Common myeloid progenitor, CD34-positive (primary cell): ENCODE measurements around the gene TTC7B.

Experiments used
- CTCF ChIA-PET: fragments of 350-600 bp; sonication (Branson Sonifier 250); formaldehyde crosslinking; loops from one replicate; lab custom pipeline; 2021; ENCODE audit warnings: antibody characterized with exemption; lab: Charles Lee
- POLR2A ChIA-PET: fragments of 350-600 bp; sonication (Branson Sonifier 250); formaldehyde crosslinking; loops from one replicate; lab custom pipeline; 2021; ENCODE audit warnings: antibody characterized with exemption; lab: Charles Lee
- DNase-seq, 3 donors: peaks; one replicate each; pipeline versions ENCODE4 v3.0.0 to v3.0.0-alpha.2; 2013
- H3K27ac ChIP-seq, 2 experiments: 1 replicate in 1 of 2; 2 replicates in 1 of 2; pipeline ENCODE4 v1.7.0; 2013; ENCODE audit warnings: inconsistent platforms in 2 of 2, low read length in 2 of 2, mild to moderate bottlenecking in 2 of 2, low read depth in 1 of 2, moderate library complexity in 1 of 2; ENCODE audit not compliant: severe bottlenecking in 2 of 2, insufficient read depth in 1 of 2, poor library complexity in 1 of 2
- H3K27me3 ChIP-seq, 5 experiments: replicated peaks in 2 of 5; 1 replicate in 3 of 5; 2 replicates in 2 of 5; pipeline versions ENCODE4 v1.6.1 to v1.7.0; 2013; ENCODE audit warnings: low read length in 4 of 5, mild to moderate bottlenecking in 2 of 5, moderate library complexity in 2 of 5, inconsistent platforms in 1 of 5; ENCODE audit not compliant: insufficient read depth in 5 of 5, control insufficient read depth in 4 of 5
- H3K36me3 ChIP-seq, 4 experiments: 1 replicate in 2 of 4; 2 replicates in 2 of 4; pipeline versions ENCODE4 v1.6.1 to v1.7.0; 2013; ENCODE audit warnings: low read length in 3 of 4, control low read depth in 1 of 4, mild to moderate bottlenecking in 1 of 4; ENCODE audit not compliant: control insufficient read depth in 4 of 4, insufficient read depth in 4 of 4
- H3K4me1 ChIP-seq, 4 experiments: 1 replicate in 3 of 4; 2 replicates in 1 of 4; pipeline versions ENCODE4 v1.6.1 to v1.7.1; 2013; ENCODE audit warnings: low read length in 3 of 4, mild to moderate bottlenecking in 3 of 4, control low read depth in 1 of 4, inconsistent platforms in 1 of 4, moderate library complexity in 1 of 4; ENCODE audit not compliant: control insufficient read depth in 4 of 4, insufficient read depth in 4 of 4; ENCODE audit errors: control extremely low read depth in 1 of 4
- H3K4me3 ChIP-seq, 7 experiments: 1 replicate in 4 of 7; 2 replicates in 3 of 7; pipeline versions ENCODE4 v1.5.1 to v1.7.0; 2013; ENCODE audit warnings: mild to moderate bottlenecking in 7 of 7, low read length in 6 of 7, moderate library complexity in 6 of 7, inconsistent platforms in 2 of 7, low read depth in 2 of 7, control low read depth in 1 of 7; ENCODE audit not compliant: insufficient read depth in 4 of 7, control insufficient read depth in 1 of 7; ENCODE audit errors: extremely low read depth in 1 of 7
- H3K9me3 ChIP-seq, 5 experiments: 1 replicate in 4 of 5; 2 replicates in 1 of 5; pipeline versions ENCODE4 v1.6.1 to v1.7.1; 2013; ENCODE audit warnings: low read length in 4 of 5, mild to moderate bottlenecking in 2 of 5, inconsistent platforms in 1 of 5, low read depth in 1 of 5, moderate library complexity in 1 of 5; ENCODE audit not compliant: control insufficient read depth in 4 of 5, insufficient read depth in 2 of 5; ENCODE audit errors: control extremely low read depth in 1 of 5
- WGBS: methylation state at CpG from one replicate; pipeline ENCODE4 v1.1.5; 2013; ENCODE audit not compliant: insufficient coverage; 5-methylcytosine and 5-hydroxymethylcytosine counted together

TTC7B gene

GRCh38 chr14:90571149-90571947, 244.9 kb downstream of the TTC7B start:
- no peak overlapping the region for H3K4me3 ChIP-seq
- H3K4me1 ChIP-seq: peaks cover 0 to 6% (median 0%) of the 10 kb centered on the region in 4 experiments
- ChIA-PET POLR2A (no interaction called here), CTCF (no interaction called here)
- WGBS: over 99% methylated on average over 10 of the region's 13 CpGs
- H3K9me3 ChIP-seq: no peaks in the 10 kb centered on the region
- no peak overlapping the region for H3K27ac ChIP-seq
- DNase-seq: no peak
- H3K27me3 ChIP-seq: no peaks in the 10 kb centered on the region
- peaks cover 5 to 17% (median 9%) of the 10 kb centered on the region in 4 experiments for H3K36me3 ChIP-seq

GRCh38 chr14:90570461-90570860, 245.8 kb downstream of the TTC7B start:
- ChIA-PET CTCF (no interaction called here), POLR2A (no interaction called here)
- Histone ChIP-seq H3K27me3 (no peaks in the 10 kb centered on the region), H3K4me3 (no peak overlapping the region), H3K36me3 (peaks cover 5 to 17% (median 9%) of the 10 kb centered on the region in 4 experiments), H3K4me1 (peaks cover 0 to 6% (median 0%) of the 10 kb centered on the region in 4 experiments), H3K9me3 (no peaks in the 10 kb centered on the region), H3K27ac (no peak overlapping the region)
- no peak for DNase-seq
- 97% methylated on average over 17 of the region's 17 CpGs for WGBS

- WGBS: 99% methylated on average over 9 of the region's 9 CpGs
- Histone ChIP-seq H3K4me3 (no peak overlapping the region), H3K27ac (no peak overlapping the region), H3K9me3 (no peaks in the 10 kb centered on the region), H3K4me1 (peaks cover 0 to 6% (median 0%) of the 10 kb centered on the region in 4 experiments), H3K36me3 (peaks cover 5 to 17% (median 9%) of the 10 kb centered on the region in 4 experiments), H3K27me3 (no peaks in the 10 kb centered on the region)
- POLR2A ChIA-PET: no interaction called here
- DNase-seq: no peak
- CTCF ChIA-PET: no interaction called here
These were observed 246.4 kb downstream of the TTC7B start for GRCh38 chr14:90569606-90570387.

GRCh38 chr14:90569201-90569600, 247.0 kb downstream of the TTC7B start:
- Histone ChIP-seq H3K27me3 (no peaks in the 10 kb centered on the region), H3K36me3 (peaks cover 5 to 17% (median 9%) of the 10 kb centered on the region in 4 experiments), H3K27ac (no peak overlapping the region), H3K4me1 (peaks cover 0 to 2% (median 0%) of the 10 kb centered on the region in 4 experiments), H3K9me3 (no peaks in the 10 kb centered on the region), H3K4me3 (no peak overlapping the region)
- WGBS: 89% methylated on average over 5 of the region's 5 CpGs
- no peak for DNase-seq
- ChIA-PET CTCF (no interaction called here), POLR2A (no interaction called here)

- H3K27ac ChIP-seq: no peak overlapping the region
- peaks cover 5 to 17% (median 9%) of the 10 kb centered on the region in 4 experiments for H3K36me3 ChIP-seq
- no peak overlapping the region for H3K4me3 ChIP-seq
- H3K27me3 ChIP-seq: no peaks in the 10 kb centered on the region
- WGBS: 100% methylated on average over 3 of the region's 3 CpGs
- no peak for DNase-seq
- ChIA-PET POLR2A (no interaction called here), CTCF (no interaction called here)
- no peaks in the 10 kb centered on the region for H3K4me1 ChIP-seq
- no peaks in the 10 kb centered on the region for H3K9me3 ChIP-seq
These were observed 247.8 kb downstream of the TTC7B start for GRCh38 chr14:90568405-90568804.

- Histone ChIP-seq H3K27me3 (no peaks in the 10 kb centered on the region), H3K4me1 (no peaks in the 10 kb centered on the region), H3K9me3 (no peaks in the 10 kb centered on the region), H3K4me3 (no peak overlapping the region), H3K27ac (no peak overlapping the region), H3K36me3 (peaks cover 5 to 17% (median 9%) of the 10 kb centered on the region in 4 experiments)
- CTCF ChIA-PET: no interaction called here
- 100% methylated on average over 3 of the region's 7 CpGs for WGBS
- POLR2A ChIA-PET: no interaction called here
- no peak for DNase-seq
These were observed 248.2 kb downstream of the TTC7B start for GRCh38 chr14:90567991-90568390.

GRCh38 chr14:90567191-90567590, 249.0 kb downstream of the TTC7B start:
- WGBS: 97% methylated on average over 11 of the region's 11 CpGs
- CTCF ChIA-PET: no interaction called here
- no peak for DNase-seq
- POLR2A ChIA-PET: no interaction called here
- Histone ChIP-seq H3K9me3 (no peaks in the 10 kb centered on the region), H3K4me3 (no peak overlapping the region), H3K27me3 (no peaks in the 10 kb centered on the region), H3K4me1 (no peaks in the 10 kb centered on the region), H3K27ac (no peak overlapping the region), H3K36me3 (peaks cover 5 to 17% (median 7%) of the 10 kb centered on the region in 4 experiments)
